Osteocyte (in vitro differentiated cells): Measurements from ENCODE around the gene FUCA1. TPM values are rescaled to one million over a fixed set of nuclear protein-coding genes. Genes with fewer than 3 reads are reported as not detected.

Experiments
- DNase-seq: peaks from one replicate; pipeline ENCODE4 v3.0.0; 2021; ENCODE audit warnings: mixed read lengths; ENCODE audit not compliant: unreplicated experiment; ENCODE audit errors: extremely low spot score
- H3K27ac Mint-ChIP-seq: one replicate; pipeline ENCODE4 v1.8.0; 2021; ENCODE audit warnings: mild to moderate bottlenecking, mixed read lengths; ENCODE audit not compliant: unreplicated experiment
- H3K27me3 Mint-ChIP-seq: one replicate; pipeline ENCODE4 v1.8.0; 2021; ENCODE audit warnings: mixed read lengths; ENCODE audit not compliant: unreplicated experiment
- H3K36me3 Mint-ChIP-seq: one replicate; pipeline ENCODE4 v1.8.0; 2021; ENCODE audit warnings: mixed read lengths; ENCODE audit not compliant: unreplicated experiment
- H3K4me1 Mint-ChIP-seq: one replicate; pipeline ENCODE4 v1.8.0; 2021; ENCODE audit warnings: mixed read lengths; ENCODE audit not compliant: unreplicated experiment
- H3K4me3 Mint-ChIP-seq: one replicate; pipeline ENCODE4 v1.8.0; 2021; ENCODE audit warnings: mild to moderate bottlenecking, moderate library complexity, mixed read lengths; ENCODE audit not compliant: unreplicated experiment
- H3K9me3 Mint-ChIP-seq: one replicate; pipeline ENCODE4 v1.8.0; 2021; ENCODE audit warnings: mixed read lengths; ENCODE audit not compliant: unreplicated experiment
- long read RNA-seq: library from polyadenylated mRNA; unstranded; transcript quantifications from one replicate; pipeline ENCODE4 v2.0.0, GENCODE V29; 2021
- total RNA-seq: library from RNA; stranded (reverse); gene quantifications from 2 replicates; pipeline ENCODE4 v1.2.1, GENCODE V29; 2021
- TF ChIP-seq, protein P1 (sequence below): fragments of 200-600 bp; sonication (generic); IDR thresholded peaks from 2 replicates; pipeline ENCODE4 v1.5.0; 2021; ENCODE audit warnings: antibody characterized with exemption, mild to moderate bottlenecking, moderate library complexity

The FUCA1 gene
- total RNA-seq: 16.4 and 18.0 TPM in 2 replicates
- long read RNA-seq, transcript FUCA1-201 (8 exons, 2,047 nt): major isoform, 221 of 224 reads
- long read RNA-seq, partial matches to known transcripts: 1 of 224 reads
- long read RNA-seq, other reads (novel, unspliced or antisense): 2 of 224 reads

DNA sequence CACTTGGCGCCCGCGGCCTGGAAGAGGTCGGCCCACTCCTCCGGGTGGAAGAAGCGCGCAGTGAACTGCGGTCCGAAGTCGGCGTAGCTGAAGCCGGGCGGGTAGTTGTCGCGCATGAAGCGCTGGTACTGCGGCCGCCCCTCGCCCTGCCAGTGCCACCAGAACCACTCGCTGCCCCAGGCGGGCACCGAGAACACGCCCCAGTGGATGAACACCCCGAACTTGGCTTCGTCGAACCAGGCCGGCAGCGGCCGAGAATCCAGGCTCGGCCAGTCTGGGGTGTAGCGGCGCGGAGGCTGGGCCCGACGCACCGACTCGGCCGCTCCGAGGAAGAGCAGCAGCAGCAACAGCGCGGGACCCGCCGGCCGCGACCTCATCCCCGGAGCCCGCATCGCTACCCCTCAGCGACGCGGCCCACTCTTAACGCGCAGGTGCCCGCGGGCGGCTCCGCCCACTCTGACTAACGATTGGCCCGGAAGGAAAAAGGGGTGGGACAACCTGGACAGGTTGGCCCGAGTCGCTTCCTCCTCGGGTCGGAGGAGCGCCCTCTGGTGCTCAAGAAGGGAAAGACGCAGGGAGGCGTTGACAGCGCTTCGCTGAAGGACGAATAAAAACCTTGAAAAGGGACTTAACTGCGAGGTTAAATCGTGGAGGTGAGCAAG is at the start of gene FUCA1:
Gene FUCA1, minus strand, starts transcription at position 396 of the 662 bp plus-strand sequence. Its CDS starts 4 bp downstream, at position 392.
- Mint-ChIP-seq H3K9me3 (no peaks in the 10 kb centered on the region), H3K27ac (peak within 1 kb of the TSS; percentile 50), H3K4me1 (peaks cover 23% of the 10 kb centered on the region), H3K27me3 (peaks cover 7% of the 10 kb centered on the region), H3K36me3 (peaks cover 7% of the 10 kb centered on the region), H3K4me3 (peak within 1 kb of the TSS; percentile 80)
- TF ChIP-seq, protein P1, sequence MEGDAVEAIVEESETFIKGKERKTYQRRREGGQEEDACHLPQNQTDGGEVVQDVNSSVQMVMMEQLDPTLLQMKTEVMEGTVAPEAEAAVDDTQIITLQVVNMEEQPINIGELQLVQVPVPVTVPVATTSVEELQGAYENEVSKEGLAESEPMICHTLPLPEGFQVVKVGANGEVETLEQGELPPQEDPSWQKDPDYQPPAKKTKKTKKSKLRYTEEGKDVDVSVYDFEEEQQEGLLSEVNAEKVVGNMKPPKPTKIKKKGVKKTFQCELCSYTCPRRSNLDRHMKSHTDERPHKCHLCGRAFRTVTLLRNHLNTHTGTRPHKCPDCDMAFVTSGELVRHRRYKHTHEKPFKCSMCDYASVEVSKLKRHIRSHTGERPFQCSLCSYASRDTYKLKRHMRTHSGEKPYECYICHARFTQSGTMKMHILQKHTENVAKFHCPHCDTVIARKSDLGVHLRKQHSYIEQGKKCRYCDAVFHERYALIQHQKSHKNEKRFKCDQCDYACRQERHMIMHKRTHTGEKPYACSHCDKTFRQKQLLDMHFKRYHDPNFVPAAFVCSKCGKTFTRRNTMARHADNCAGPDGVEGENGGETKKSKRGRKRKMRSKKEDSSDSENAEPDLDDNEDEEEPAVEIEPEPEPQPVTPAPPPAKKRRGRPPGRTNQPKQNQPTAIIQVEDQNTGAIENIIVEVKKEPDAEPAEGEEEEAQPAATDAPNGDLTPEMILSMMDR: peak; percentile 98
- DNase-seq: peak; percentile 96

DNA sequence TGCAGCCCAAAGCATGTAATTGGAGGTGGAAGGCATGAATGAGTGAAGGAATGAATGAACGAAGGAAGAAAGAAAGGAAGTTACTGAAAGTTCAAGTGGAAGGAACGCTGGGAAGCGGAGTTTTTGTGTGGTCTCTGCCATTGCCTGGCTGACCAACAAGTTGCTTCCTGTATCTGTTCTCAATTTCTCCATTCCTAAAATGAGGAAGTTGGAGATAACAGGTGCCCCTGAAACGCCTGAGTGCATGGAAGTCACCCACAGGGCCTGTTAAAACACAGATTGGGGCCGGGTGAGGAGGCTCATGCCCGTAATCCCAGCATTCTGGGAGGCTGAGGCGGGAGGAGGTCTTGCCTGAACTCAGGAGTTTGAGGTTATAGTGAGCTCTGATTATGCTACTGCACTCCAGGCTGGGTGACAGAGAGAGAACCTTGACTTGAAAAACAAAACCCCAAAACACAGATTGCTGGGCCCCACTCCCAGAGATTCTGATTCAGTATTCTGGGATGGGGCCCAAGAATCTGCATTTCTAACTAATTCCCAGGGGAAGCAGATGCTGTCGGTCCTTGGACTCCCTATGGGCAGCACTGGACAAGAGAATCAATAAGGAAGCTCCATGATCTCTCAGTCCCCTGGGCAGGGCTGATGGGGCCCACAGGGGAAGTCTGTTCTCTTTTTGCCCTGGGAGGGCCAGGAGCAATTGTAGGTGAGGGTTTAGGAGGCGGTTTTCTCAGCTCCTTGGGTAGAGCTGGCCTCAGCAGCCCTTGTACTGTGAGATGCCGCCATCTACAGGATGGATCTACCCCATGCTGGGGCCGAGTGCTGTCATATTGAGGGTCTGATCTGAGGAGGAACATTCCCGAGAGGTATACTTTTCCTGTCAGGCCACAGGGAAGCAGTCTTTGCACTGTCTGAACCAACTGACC is 48.4 kb upstream of the FUCA1 start:
- no peak for DNase-seq
- Mint-ChIP-seq H3K27me3 (peaks cover 4% of the 10 kb centered on the region), H3K27ac (no peak overlapping the region), H3K4me3 (no peak overlapping the region), H3K9me3 (no peaks in the 10 kb centered on the region), H3K4me1 (no peaks in the 10 kb centered on the region), H3K36me3 (no peaks in the 10 kb centered on the region)
- TF ChIP-seq, protein P1: peak; percentile 55

DNA sequence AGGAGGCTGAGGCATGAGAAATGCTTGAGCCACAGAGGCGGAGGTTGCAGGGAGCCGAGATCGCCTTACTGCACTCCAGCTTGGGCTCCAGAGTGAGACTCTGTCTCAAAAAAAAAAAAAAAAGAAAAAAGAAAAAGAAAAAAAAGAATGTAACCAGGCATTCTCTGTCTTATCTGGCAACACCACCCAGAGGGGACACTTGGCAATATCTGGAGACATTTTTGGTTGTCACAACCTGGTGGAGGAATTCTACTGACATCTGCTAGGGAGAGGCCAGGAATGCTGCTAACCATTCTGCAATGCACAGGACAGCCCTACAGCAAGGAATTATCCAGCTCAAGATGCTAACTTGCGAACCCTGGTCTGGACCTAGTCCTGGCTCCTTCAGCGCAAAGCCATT is 47.4 kb upstream of the FUCA1 start:
- no peak for DNase-seq
- H3K9me3 Mint-ChIP-seq: no peaks in the 10 kb centered on the region
- TF ChIP-seq, protein P1: no peak
- H3K27ac Mint-ChIP-seq: no peak overlapping the region
- H3K4me3 Mint-ChIP-seq: no peak overlapping the region
- H3K4me1 Mint-ChIP-seq: no peaks in the 10 kb centered on the region
- H3K27me3 Mint-ChIP-seq: peaks cover 12% of the 10 kb centered on the region
- no peaks in the 10 kb centered on the region for H3K36me3 Mint-ChIP-seq

DNA sequence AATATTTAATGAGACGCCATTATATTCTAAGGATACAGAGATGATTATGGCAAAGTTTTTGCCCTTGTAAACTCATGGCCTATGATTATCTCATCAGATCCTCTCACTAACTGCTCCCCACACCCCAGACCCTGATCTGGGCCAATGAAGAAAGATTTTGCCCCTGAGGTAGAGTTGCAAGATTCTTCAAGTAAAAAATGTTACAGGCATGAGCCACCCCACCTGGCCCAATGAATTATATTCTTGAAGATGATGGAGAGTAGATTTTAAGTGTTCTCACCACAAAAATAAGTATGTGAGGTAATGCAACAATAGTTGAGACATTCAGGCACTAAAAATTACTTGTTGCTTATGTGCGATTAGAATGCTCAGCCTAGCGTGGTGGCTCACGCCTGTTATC is 46.8 kb upstream of the FUCA1 start:
- Mint-ChIP-seq H3K27me3 (peaks cover 12% of the 10 kb centered on the region), H3K4me1 (no peaks in the 10 kb centered on the region), H3K4me3 (no peak overlapping the region), H3K27ac (no peak overlapping the region), H3K9me3 (no peaks in the 10 kb centered on the region), H3K36me3 (no peaks in the 10 kb centered on the region)
- no peak for DNase-seq
- TF ChIP-seq, protein P1: no peak
